H1 (cell line): Measurements from ENCODE around the gene TXNL4B. TPM values are rescaled to one million over a fixed set of nuclear protein-coding genes. Genes with fewer than 3 reads are reported as not detected.
A peak's percentile ranks its signal among the peaks of the same experiment; 100 is the strongest.

Experiments used
- ATF3 ChIP-seq: IDR thresholded peaks from 2 replicates; pipeline ENCODE4 v1.6.1; 2011; ENCODE audit warnings: low read depth, mild to moderate bottlenecking, low read length; ENCODE audit not compliant: insufficient read depth
- CBX8 ChIP-seq: fragments of 300-800, 300-1000 bp; sonication (generic); IDR thresholded peaks from 2 replicates; pipeline ENCODE4 v1.7.1; 2016; ENCODE audit warnings: low read depth, low read length, borderline replicate concordance
- CREB1 ChIP-seq: IDR thresholded peaks from 2 replicates; pipeline ENCODE4 v1.6.1; 2012; ENCODE audit warnings: inconsistent platforms
- EZH2 ChIP-seq: fragments of 200-600 bp; sonication (generic); IDR thresholded peaks from 2 replicates; pipeline ENCODE4 v1.7.1; 2012; ENCODE audit warnings: low read depth, mild to moderate bottlenecking, moderate library complexity, low read length, inconsistent platforms; ENCODE audit not compliant: severe bottlenecking
- GTF2F1 ChIP-seq: IDR thresholded peaks from 2 replicates; pipeline ENCODE4 v1.6.1; 2012; ENCODE audit warnings: low read depth, low read length, improper control_type of control experiment, borderline replicate concordance
- HDAC6 ChIP-seq: IDR thresholded peaks from one replicate; pipeline ENCODE4 v1.7.1; 2012; ENCODE audit warnings: low read depth, mild to moderate bottlenecking, inconsistent platforms, low read length, moderate library complexity
- KDM1A ChIP-seq: fragments of 200-600, 300-600 bp; sonication (generic); IDR thresholded peaks from 2 replicates; pipeline ENCODE4 v1.7.1; 2016; ENCODE audit warnings: mild to moderate bottlenecking, low read length, borderline replicate concordance
- KDM5A ChIP-seq: fragments of 200-600 bp; IDR thresholded peaks from 2 replicates; pipeline ENCODE4 v1.7.1; 2012; ENCODE audit warnings: mild to moderate bottlenecking, low read length, inconsistent platforms, mixed read lengths
- MAFK ChIP-seq: IDR thresholded peaks from 2 replicates; pipeline ENCODE4 v1.6.1; 2012; ENCODE audit warnings: low read depth, mild to moderate bottlenecking, improper control_type of control experiment, low read length
- NANOG ChIP-seq: IDR thresholded peaks from 2 replicates; pipeline ENCODE4 v1.6.1; 2011; ENCODE audit warnings: low read length, low read depth, mild to moderate bottlenecking, inconsistent platforms; ENCODE audit not compliant: insufficient read depth, poor library complexity, severe bottlenecking
- POLR2AphosphoS5 ChIP-seq: IDR thresholded peaks from 2 replicates; pipeline ENCODE4 v1.6.1; 2011; ENCODE audit warnings: low read depth, low read length
- SAP30 ChIP-seq: fragments of 300-600 bp; sonication (generic); IDR thresholded peaks from 2 replicates; pipeline ENCODE4 v1.7.1; 2012; ENCODE audit warnings: low read length, moderate library complexity, mild to moderate bottlenecking, inconsistent platforms; ENCODE audit not compliant: insufficient read depth, insufficient replicate concordance
- SP2 ChIP-seq: IDR thresholded peaks from 2 replicates; pipeline ENCODE4 v1.6.1; 2012; ENCODE audit warnings: mild to moderate bottlenecking, low read length, inconsistent platforms
- polyA plus RNA-seq, 7 experiments: library from polyadenylated mRNA; depleted of rRNA in 3 of 7; stranded (reverse) in 5 of 7; unstranded in 2 of 7; fragments of >200 nt in 5 of 7; fragments of 200-250 nt in 2 of 7; gene quantifications; 1 replicate in 5 of 7; 2 replicates in 1 of 7; 4 replicates in 1 of 7; pipeline versions ENCODE4 v1.2.1 to v1.2.3, GENCODE V29; 2011 to 2013; ENCODE audit warnings: missing spikeins in 2 of 7, mixed read lengths in 2 of 7
- total RNA-seq: library from RNA; stranded (reverse); fragmentation: NEBNext Ultra II Directional; extraction: Animal tissue kit (Norgen Biotek cat#: 25700); gene quantifications from 2 replicates; pipeline ENCODE4 v1.2.1, GENCODE V29; 2021

TXNL4B gene
- total and polyA plus RNA-seq, 2 of the 8 experiments (the other 6 are each of a cell fraction or from before 2014, with no cell fraction given) = 6.7 to 10.6 TPM

- TF ChIP-seq ATF3 = no peak
- peak; percentile 34 for TF ChIP-seq NANOG
- TF ChIP-seq GTF2F1 = no peak
- no peak for TF ChIP-seq EZH2
- peak; percentile 90 for TF ChIP-seq CREB1
- peak; percentile 74 for TF ChIP-seq SP2
- TF ChIP-seq CBX8 = no peak
- TF ChIP-seq KDM5A = peak; percentile 64; the same call in 1 of the 2 replicates
- peak; percentile 87 for TF ChIP-seq POLR2AphosphoS5
- TF ChIP-seq HDAC6 = no peak
- no peak for TF ChIP-seq KDM1A
- TF ChIP-seq MAFK = no peak
- TF ChIP-seq SAP30 = no peak
Observed at GRCh38 chr16:72093448-72094265, at the start of gene TXNL4B, which contains the start of gene DHX38 (continued).
